Natural killer cell (primary cell): ENCODE measurements around the gene NPIPB8. TPM values are rescaled to one million over a fixed set of nuclear protein-coding genes. Genes with fewer than 3 reads are reported as not detected.
"Not testable (repeated sequence)": the region's sequence is repeated elsewhere in the genome, so short reads cannot be mapped to it uniquely, and the experiment has no call there.

ENCODE experiments used
- ATAC-seq, 3 donors: fragments of 150-1000 bp in 2 of 3; fragments of 200-7000 bp in 1 of 3; cut with Tn5 transposase; 1 replicate in 1 of 3; 2 replicates in 2 of 3; pipeline ENCODE4 v1.10.0; 2021; ENCODE audit warnings: mild to moderate bottlenecking in 2 of 3, moderate library complexity in 2 of 3
- DNase-seq, 2 donors: peaks; one replicate each; pipeline versions ENCODE4 v3.0.0 to v3.0.0-alpha.2; 2013 to 2021; ENCODE audit warnings: mixed read lengths in 1 of 2
- H3K27ac ChIP-seq: one replicate; pipeline ENCODE4 v1.5.1; 2013; ENCODE audit warnings: mild to moderate bottlenecking, low read length
- H3K27me3 ChIP-seq: one replicate; pipeline ENCODE4 v1.6.1; 2013; ENCODE audit warnings: low read length; ENCODE audit not compliant: control insufficient read depth, insufficient read depth
- H3K36me3 ChIP-seq: one replicate; pipeline ENCODE4 v1.6.1; 2013; ENCODE audit warnings: low read length; ENCODE audit not compliant: control insufficient read depth, insufficient read depth
- H3K4me1 ChIP-seq: one replicate; pipeline ENCODE4 v1.6.1; 2013; ENCODE audit warnings: low read length; ENCODE audit not compliant: control insufficient read depth, insufficient read depth
- H3K4me3 ChIP-seq: one replicate; pipeline ENCODE4 v1.5.1; 2013; ENCODE audit warnings: low read length
- H3K9me3 ChIP-seq: one replicate; pipeline ENCODE4 v1.6.1; 2013; ENCODE audit warnings: low read length; ENCODE audit not compliant: control insufficient read depth, insufficient read depth
- H3K27ac Mint-ChIP-seq, 2 donors: one replicate each; pipeline ENCODE4 v1.8.0; 2022; ENCODE audit warnings: mild to moderate bottlenecking in 2 of 2, mixed read lengths in 2 of 2, moderate library complexity in 1 of 2
- H3K27me3 Mint-ChIP-seq, 2 donors: one replicate each; pipeline ENCODE4 v1.8.0; 2022; ENCODE audit warnings: low read depth in 2 of 2, mixed read lengths in 2 of 2
- H3K36me3 Mint-ChIP-seq: one replicate; pipeline ENCODE4 v1.8.0; 2022; ENCODE audit warnings: mixed read lengths
- H3K4me1 Mint-ChIP-seq, 2 donors: one replicate each; pipeline ENCODE4 v1.8.0; 2022; ENCODE audit warnings: mixed read lengths in 2 of 2
- H3K4me3 Mint-ChIP-seq: one replicate; pipeline ENCODE4 v1.8.0; 2022; ENCODE audit warnings: mild to moderate bottlenecking, moderate library complexity, mixed read lengths
- H3K9me3 Mint-ChIP-seq, 2 donors: one replicate each; pipeline ENCODE4 v1.8.0; 2022; ENCODE audit warnings: mixed read lengths in 2 of 2
- WGBS: methylation state at CpG from one replicate; pipeline ENCODE4 v1.1.7; 2013; ENCODE audit warnings: missing lambda C conversion rate; ENCODE audit not compliant: insufficient coverage; 5-methylcytosine and 5-hydroxymethylcytosine counted together
- intact Hi-C: fragments of 100-400 bp; cut with micrococcal nuclease; formaldehyde crosslinking; loops from one replicate; pipeline ENCODE4 v1.14.2; 2022
- total RNA-seq, 4 donors: library from RNA; stranded (reverse); fragments of 120-200 nt in 1 of 4; gene quantifications; one replicate each; pipeline versions ENCODE4 v1.2.3 to v1.2.4, GENCODE V29; 2013 to 2022

The NPIPB8 gene
- total RNA-seq, 3 donors from 2014 or later (not counting 1 experiment from before 2014, with no cell fraction given) = 0.19 to 3.7 TPM; not detected in 1

DNA sequence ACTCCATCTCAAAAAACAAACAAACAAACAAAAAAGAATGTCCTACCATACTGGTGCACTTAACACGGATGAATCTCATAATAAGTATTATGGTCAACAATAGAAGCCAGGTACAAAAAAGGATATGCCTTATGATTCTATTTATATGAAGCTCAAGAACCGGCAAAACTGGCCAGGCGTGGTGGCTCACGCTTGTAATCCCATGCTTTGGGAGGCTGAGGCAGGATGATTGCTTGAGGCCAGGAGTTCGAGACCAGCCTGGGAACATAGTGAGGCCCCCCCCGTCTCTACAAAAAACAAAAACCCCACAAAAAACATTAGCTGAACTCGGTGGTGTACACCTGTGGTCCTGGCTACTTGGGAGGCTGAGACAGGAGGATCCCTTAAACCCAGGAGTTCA, 66.4 kb downstream of the NPIPB8 start:
- H3K4me1 Mint-ChIP-seq, H3K4me3 Mint-ChIP-seq, intact Hi-C loops, H3K36me3 ChIP-seq, H3K4me1 ChIP-seq, H3K27ac ChIP-seq, H3K9me3 ChIP-seq, H3K27ac Mint-ChIP-seq, ATAC-seq, H3K9me3 Mint-ChIP-seq, H3K27me3 Mint-ChIP-seq, H3K36me3 Mint-ChIP-seq, DNase-seq, H3K27me3 ChIP-seq, H3K4me3 ChIP-seq: not testable (repeated sequence)
- no CpG with 5 or more reads among the region's 7 CpGs for WGBS

Other genes with a start within 250 kb of the NPIPB8 start
- 10 to 100 TPM; 28.4 to 64.6 (median 30.4) TPM for gene EIF3CL, start 234.2 kb upstream of the NPIPB8 start, total RNA-seq
- gene NPIPB7, start 165.7 kb upstream of the NPIPB8 start, total RNA-seq = not detected
- gene CLN3, start 146.0 kb upstream of the NPIPB8 start, total RNA-seq = 10 to 100 TPM; 71.1 to 85.3 (median 84.7) TPM
- gene APOBR, start 143.4 kb upstream of the NPIPB8 start, total RNA-seq = 10 to 100 TPM; 64.9 to 84.8 (median 83.0) TPM
- not detected for gene IL27, start 131.2 kb upstream of the NPIPB8 start, total RNA-seq
- gene NUPR1, start 99.1 kb upstream of the NPIPB8 start, total RNA-seq = not detected
- 10 to 100 TPM; 31.6 to 45.1 (median 43.1) TPM for gene SGF29, start 84.1 kb upstream of the NPIPB8 start, total RNA-seq
- under 1 TPM in 1 of 3 donors, not detected in 2; 0.40 TPM for gene SULT1A2, start 41.0 kb upstream of the NPIPB8 start, total RNA-seq
- gene SULT1A1, start 28.0 kb upstream of the NPIPB8 start, total RNA-seq = 10 to 100 TPM in 1 of 3 donors, 1 to 10 TPM in 2; 5.7 to 15.8 (median 7.8) TPM
- gene EIF3C, start 73.4 kb downstream of the NPIPB8 start, total RNA-seq = 100 to 1,000 TPM; 231 to 288 (median 244) TPM
- 10 to 100 TPM; 11.7 to 13.7 (median 12.2) TPM for gene NPIPB9, start 113.7 kb downstream of the NPIPB8 start, total RNA-seq
- gene ATXN2L, start 184.9 kb downstream of the NPIPB8 start, total RNA-seq = 100 to 1,000 TPM; 350 to 451 (median 416) TPM
- 100 to 1,000 TPM; 108 to 128 (median 118) TPM for gene TUFM, start 208.3 kb downstream of the NPIPB8 start, total RNA-seq
- gene SH2B1, start 225.8 kb downstream of the NPIPB8 start, total RNA-seq = 100 to 1,000 TPM in 1 of 3 donors, 10 to 100 TPM in 2; 85.4 to 110 (median 91.5) TPM
- 1 to 10 TPM in 2 of 3 donors, under 1 TPM in 1; 0.75 to 2.5 (median 1.3) TPM for gene ATP2A1, start 240.4 kb downstream of the NPIPB8 start, total RNA-seq